GM21576 (cell line): ENCODE measurements around the gene CORO2B.

Experiments used
- ATAC-seq: cut with Tn5 transposase; IDR thresholded peaks from one replicate; pipeline ENCODE4 v1.9.1; 2021; ENCODE audit warnings: mild to moderate bottlenecking, moderate library complexity; ENCODE audit not compliant: unreplicated experiment

Gene CORO2B

DNA sequence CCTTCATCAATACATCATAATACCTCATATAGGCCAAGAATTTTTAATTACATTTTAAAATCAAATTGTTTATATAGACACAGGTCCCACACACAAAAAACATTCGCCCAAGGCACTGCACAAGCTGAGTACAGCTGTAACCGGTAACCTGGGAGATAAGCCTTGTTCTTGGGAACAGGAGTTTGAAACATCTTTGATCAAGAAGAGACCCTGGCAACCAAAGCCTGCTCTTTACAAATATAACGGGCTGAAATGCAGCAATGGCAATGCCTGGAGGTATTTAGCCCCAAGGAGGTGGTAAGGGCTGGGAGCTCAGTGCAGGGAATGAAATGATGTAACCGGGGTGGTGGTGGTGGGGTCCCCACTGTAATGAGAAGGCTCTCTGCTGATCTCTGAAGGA, 7.2 kb upstream of the CORO2B start:
- ATAC-seq: no peak

DNA sequence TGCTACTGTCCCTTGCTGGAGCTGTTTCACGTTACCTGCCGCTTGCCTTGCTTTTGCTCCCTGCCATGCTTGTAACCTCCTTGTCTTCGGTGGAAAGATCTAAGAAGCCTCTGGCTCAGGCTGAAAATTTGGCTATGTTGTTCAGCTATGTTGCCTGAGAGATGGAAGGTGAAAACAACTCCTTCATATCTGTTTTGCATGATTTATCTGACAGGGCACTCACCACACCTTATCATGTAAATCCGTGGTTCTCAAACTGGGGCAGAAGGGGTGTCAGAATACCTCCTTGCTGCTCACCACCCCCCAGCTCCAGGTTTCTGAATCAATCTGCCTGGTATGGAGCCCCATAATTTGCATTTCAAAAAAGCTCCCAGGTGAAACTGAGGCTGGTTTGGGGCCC, 6.5 kb upstream of the CORO2B start:
- ATAC-seq: no peak

DNA sequence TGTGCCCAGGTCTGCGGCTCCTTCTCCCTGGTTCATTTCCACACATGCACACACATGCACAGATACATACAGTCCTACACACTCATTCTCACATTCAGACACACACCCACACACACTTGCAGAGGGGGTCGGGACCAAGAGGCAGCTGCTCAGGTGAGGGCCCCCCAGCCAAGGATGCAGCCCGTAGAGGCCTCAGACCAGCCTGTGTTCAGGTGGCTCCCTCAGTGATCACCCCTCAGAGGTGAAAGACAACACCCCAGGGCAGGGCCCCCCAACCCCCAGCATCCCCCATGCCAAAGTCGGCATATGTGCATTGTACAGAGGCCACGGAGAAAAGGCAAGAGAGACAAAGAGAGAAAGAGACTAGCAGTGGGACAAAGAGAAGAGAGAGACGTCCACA, 5.9 kb upstream of the CORO2B start:
- no peak for ATAC-seq

DNA sequence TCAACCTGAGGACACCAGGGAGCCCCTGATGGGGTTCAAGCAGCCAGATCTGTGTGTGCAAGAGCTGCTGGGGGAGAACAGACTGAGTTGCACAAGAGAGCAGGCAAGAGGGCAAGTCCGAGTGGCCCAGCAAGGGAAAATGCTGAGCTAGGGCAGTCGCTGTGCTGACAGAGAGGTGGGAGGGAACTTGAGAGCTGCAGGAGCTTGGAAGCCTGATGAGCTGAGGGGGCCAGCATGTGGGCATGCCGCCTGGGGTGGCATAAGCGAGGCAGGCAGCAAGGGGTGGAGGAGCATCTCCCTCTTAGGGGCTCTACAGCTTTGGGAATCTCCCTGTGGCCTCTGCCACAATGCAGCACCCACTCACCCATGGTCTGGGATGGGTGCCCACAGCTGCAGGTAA, 4.7 kb upstream of the CORO2B start:
- no peak for ATAC-seq

DNA sequence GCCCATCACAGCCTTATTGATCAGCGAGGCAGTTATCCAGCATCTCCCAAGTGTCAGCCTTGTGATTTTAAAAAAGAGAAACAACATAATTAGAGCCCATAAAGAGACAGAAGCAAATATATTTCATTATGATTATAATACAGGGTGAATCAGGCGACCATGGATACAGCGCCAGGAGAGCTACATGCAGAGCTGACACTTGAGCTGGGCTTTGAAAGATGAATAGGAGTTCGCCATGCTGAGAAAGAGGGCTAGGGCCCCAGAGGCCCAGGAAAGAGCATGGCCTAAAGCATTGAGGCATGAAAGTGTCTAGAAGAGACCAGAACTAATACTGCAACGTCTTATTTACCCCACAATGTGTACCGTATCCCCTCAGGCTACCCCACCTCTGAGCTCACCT, 4.2 kb upstream of the CORO2B start:
- ATAC-seq: no peak

DNA sequence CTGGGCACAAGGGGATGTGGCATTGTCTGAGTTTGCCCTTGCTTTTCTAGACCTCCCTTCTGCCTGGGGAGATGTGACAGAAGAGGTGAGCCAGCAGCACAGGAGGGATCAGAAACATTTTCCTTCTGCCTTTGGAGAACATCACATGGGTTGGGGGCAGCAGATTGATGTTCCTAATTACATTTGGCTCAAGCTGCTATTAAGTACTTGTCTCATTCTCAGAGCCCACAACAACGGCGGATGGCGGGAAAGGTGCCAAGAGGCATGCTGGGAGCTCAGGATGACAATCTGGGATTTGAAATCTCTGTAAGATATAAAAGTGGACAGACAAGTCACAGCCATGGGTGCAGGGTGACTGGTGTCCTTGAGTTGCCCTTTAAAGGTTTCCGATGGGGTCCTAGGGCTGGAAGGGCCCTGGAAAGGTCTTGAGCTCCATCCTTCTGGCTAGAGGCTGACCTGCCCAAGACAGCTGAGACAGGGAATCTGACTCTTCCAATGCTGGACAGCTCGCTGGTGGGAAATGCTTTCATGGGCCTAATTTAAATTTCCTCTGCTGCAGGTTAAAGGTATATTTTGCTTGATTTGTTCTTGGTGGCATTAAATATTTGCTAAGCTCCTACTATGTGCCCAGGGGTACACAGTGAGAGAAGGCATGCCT, 2.4 kb upstream of the CORO2B start:
- ATAC-seq: no peak

DNA sequence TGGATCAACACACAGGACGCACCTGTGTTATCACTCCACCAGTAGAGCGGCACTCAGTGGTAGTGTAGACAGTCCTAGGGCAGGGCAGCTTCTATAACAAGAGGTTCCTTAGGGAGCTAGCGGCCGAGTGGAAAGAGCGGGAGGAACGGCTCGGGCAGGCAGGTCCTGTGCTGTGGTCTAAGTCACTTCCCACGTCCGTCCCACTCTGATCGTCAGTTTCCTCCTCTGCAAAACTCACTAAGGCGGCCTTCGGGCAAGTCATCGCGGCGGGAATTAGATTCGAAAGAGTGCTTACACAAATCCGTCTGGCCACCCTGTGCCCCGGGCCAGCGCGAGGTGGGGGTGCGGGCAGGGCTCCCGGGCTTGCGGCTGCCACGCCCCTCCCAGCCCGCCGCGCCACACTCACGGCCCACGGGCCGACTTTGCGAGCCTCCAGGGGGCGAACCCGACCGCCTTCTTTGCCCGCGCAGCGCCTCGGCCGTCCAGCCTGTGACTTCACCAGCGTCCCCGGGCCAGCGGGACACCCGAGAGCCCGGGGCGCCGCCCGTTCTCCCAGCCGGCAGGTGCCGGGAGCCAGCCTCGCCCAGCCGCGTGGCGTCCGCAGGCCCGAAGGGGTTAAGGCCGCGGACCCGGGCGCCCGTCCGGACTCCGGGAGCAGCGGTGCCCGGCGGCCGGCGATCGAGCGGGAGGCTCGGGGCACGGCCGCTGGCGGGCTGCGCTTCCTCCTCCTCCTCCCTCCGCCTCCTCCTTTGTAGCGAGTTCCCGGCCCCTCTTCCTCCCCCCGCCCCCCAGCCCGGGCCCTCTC, 416 bp upstream of the CORO2B start:
- ATAC-seq: no peak

DNA sequence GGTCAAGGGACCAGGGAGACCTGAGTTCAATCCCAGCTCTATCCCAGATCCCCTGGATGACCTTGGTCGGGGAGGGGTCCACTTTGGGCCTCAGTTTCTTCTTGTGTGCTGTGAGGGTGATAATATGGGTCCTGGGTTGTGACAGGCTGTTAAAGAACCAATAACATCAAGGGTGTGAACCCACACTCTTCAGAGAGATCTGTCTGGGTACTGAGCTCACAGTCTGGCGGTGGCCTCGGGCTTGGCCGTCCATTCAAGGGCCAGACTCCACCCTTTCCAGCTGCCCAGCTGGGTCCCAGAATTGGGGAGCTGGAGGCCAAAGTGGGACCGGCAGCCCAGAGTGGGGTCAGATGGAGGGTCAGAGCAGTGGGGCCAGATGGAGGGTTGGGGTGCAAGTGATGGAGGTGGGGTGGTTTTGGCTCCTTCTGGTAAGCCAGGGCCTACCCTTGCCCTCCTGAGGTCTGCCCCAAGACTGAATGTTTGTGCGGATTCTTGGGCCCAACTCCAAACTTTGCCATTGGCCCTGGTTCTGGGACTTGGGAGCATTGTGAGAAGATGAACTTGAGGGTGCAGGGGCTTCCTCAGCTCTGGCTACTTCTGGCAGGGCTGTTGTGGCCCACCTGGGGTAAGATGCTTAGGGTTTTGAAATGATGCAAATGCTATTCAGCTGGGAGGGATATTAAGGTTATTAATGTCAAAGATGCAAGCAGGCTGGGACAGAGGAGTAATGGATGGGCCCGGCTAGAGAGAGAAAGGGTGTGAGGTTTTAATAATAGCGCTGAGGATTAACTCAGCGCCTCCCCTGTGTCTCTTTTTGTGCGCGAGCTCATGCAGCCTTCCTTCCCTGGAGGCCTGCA, 1.5 kb downstream of the CORO2B start:
- ATAC-seq: no peak

DNA sequence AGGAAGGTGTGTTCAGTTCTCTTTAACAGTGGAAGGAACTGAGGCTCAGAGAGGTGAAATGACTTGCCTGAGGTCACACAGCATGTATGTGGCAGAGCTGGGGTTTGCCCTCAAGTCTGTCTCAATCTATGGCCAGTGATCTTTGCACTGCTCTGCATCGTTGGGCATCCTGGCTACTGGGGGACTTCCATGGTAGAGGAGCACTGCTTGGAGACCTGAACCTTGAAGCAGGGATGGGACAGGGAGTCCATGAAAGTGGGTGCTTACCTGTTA, 2.0 kb downstream of the CORO2B start:
- ATAC-seq: no peak

DNA sequence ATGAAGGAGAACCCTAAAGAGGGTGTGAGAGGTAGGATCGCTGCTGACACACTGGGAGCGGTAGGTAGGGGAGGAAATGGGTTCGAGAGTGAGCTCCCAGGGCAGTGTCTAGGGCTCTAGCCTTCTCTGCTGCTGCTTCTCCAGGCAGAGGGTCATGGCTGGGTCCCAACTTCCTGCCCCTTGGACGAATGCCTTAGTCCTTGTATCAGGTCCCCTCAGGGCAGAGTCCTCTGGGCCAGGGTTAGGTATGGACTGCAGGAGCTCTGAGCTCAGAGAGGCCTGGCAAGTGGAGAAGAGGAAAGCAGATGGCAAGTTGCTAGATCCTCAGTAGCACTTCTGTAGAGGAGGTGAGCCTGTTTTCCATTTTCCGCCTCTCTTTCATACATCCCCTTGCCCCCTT, 2.9 kb downstream of the CORO2B start:
- no peak for ATAC-seq

DNA sequence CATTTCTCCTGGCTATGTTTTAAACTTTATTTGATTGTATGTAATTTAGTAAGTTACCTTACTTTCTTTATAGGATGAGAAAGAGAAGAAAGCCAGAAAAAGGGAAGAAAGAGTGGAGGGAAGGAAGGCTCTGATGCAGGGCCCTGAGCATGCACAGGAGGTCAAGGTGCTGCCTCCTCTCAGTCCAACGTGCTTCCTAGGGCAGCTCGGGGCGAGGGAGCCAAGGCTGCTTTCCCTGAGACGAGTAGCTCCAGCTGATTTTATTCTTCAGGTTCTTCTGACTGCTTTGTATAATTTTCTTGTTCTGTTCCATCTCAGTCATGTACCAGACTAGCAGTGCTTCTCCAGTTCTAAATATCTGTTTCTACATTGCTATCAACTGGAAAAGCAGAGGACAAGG, 3.4 kb downstream of the CORO2B start:
- no peak for ATAC-seq

DNA sequence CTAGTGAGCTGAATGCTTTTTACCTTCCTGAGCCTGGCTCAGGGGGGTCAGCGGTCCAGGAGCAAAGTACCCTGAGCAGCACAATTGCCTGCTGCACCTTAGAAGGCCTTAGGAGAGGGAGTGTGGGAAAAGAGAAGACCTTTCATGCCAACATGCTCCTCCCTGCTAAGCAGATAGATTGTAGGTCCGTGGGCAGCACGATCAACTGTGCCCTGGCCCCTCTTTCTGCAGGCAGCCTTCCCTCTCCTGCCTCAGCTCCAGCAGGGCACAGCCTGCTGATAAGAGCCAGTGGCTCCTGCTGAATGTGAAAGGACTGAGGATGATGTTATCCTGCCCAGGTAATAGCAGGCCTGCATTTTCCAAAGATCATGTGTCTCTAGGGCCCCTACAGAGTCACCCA, 4.1 kb downstream of the CORO2B start:
- no peak for ATAC-seq

DNA sequence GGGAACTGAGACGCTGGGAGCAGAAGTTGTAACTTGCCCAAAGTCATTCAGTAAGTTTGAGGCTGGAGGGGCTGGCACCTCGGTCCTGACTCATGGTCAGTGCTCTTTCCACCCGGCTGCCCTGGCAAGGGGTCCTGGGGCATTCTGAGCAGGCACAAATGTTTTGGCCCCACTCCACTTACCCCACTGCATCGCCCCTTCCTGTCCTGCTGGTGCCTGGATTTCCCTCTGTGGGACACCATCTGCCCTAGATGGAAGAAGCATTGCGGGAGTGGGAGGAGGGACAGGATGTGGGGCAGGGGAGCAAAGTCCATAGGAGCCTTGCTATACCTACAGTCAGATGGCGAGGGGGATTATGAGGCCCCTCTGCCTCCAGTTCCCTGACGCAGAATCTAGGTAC, 4.5 kb downstream of the CORO2B start:
- no peak for ATAC-seq

DNA sequence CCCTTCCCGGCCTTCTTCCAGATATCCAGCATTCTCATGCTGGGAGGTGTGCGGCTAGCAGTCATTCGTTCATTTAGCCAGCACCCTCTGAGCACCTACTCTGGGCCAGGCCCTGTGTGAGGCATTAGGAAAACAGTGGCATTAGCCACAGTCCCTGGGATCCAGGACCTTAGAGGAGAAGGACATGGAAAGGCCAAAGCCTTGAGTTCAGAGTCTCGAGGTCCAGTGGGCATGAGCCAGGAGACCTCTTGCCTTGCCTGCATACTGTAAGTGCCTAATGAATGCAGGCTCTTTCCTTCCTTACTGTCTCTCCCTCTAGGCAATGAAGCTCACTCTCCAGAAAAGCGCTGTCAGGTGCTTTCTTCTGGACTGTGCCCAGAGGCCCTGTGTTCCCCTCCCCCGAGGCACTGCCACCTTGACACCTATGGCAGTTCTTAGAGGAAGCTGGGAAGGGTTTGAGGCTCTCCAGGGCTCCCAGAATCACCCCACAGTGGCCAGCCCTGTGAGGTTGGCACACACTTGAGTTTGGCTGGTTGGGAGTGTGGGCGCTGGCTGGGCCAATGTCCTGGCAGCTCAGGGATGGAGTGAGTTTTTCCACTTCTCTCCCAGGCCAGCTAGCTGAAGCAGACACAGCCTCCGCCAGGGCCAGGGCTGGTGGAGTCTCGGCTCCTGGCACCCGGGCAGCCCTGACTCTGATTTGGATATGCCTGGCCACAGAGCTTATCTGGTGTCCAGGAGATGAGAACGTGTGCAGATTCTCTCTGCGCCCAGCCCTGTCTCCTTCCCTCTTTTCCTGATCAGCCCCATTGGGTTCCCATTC, 5.4 kb downstream of the CORO2B start:
- no peak for ATAC-seq

DNA sequence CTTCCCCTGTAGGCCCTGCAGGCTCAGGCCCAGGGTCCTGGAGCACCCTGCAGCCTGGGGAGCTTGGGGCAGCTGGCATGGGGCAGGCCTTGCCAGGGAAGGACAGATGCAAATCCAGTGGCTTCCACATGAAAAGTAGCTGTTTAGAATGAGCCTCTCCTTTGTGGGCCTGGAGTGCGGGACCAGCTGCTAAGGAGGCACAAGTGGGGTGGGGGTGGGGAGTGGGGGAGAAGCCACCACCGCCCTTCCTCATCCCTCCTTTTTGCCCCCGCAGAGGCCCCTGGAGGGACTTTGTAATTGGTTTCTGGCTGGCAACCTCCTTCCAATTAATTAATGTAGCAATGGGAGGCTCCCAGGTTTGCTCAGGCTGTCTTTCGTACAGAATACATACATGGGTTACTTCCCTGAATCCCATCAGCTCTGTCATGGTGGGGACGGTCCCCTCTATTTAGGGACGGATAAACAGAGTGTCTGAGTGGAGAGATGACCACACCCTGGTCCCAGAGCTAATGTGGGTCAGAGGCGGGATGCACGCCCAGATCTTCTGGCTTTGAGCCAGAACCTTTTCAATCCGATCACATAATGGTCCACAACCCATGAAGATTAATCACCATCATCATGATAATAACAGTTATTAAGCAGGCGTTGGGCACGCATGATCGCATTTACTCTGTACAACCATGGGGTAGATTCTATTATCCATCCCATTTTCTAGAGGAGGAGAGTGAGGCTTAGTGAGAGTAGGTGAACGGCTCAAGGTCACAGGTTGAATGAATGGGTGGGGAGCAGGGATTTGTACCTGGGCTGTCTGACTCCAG, 6.2 kb downstream of the CORO2B start:
- ATAC-seq: no peak

DNA sequence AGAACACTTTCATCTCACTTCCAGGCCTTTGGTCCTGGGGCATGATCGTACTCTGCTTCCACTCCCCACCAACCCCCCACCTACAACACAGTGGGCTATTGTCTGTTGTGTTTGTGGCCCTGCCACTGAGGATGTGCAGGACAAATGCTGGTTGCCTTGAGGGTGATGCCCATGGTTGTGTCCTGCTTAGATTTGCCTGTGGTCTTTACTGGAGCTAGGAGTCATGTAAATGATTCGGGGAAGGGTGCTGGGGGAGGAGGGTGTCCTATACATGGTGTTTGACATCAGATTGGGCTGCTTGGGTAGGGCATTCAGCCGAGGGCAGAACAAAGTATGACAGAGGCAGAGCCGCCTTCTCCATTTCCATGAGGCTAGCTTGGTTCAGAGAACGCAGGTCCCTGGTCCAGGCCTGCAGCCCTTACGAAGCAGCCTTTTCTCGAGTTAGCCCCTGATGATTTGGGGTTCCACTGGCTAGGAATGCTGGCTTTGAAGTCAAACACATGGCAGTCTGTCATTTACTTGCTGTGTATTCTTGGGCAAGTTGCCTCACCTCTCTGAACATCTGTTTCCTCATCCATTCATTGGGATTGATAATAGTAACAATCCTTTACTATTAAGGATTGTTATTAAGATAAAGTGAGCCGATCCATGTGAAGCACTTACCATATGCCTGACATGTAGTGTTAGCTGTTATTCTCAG, 6.9 kb downstream of the CORO2B start:
- no peak for ATAC-seq

DNA sequence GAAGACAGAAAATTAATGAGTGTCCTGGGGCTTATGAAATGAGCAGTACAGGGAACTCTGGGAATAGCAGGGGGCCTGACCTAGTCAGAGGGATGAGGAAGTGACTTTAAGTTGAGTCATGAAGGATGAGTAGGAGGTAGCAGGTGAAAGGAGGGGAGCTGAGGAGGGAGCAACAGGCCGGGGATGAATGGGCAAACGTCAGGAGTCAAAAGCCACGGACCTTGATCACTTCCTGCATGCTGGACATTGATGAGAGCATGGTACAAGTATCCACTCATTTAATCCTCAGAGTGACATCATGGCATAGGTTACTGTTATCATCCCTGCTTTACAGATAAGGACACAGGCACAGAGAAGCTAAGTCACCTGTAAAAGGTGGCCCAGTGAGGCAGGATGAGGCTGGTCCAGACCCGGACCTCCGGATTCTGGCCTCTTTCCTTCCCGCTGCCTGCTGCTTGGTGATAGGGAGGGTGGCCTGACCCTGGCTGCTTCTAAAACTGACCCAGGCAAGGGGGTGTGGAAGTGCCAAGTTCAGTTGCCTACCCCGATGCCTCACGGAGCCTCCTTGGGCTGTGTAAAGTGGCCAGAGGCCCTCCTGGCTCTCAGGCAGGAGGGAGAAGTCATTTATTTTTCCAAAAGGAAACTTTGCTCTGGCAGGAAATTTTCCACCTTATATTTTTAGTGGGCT, 7.6 kb downstream of the CORO2B start:
- ATAC-seq: no peak

DNA sequence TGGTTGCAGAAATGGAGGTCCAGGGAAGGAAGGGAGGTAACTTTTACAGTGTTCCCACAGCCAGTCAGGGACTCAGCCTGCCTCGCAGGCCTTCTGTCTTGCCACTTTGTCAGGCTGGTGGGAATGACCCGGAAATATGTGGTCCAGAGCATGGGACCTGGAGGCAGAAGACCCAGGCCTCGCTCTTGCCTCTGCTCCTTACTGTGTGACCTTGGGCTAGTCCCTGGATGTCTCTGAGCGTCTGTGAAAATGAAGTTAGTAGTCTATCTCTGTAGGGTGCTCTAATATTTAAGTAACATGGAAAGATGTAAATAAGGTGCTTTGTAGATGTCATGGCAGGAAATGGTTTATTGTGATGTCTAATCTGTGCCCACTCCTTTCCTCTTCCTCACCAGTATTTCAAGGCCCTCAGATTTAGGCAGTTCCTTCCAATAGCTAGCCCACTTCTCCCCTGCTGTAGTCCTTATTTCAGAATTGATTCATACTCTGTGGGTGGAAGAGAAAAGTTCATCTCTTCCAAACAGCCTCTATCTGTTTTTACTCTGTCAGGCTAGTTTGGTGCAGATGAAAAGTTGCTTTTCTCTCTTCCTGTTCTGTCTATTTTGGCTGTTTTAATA, 9.1 kb downstream of the CORO2B start:
- ATAC-seq: no peak

DNA sequence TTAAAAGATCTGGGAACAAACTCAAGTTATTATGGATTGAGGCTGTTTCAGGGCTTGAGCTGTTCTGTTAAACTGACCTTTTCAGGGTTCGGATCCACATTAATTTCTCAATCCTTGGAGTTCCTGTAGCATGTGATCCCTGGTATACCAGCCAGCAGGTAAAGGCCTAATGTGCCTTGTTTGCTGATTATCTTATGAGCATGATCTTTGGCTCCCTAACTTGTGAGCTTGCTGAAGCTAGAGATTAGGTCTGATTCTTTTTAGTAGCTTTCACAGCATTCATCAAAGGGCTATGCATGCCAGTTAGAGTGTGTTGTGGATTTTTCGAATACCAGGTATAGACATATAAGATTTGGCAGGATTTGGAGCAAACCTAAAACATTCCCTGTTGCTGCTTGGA, 10.3 kb downstream of the CORO2B start:
- ATAC-seq: no peak
